ENCODE data around the gene SLC16A10. TPM values are rescaled to one million over a fixed set of nuclear protein-coding genes. Genes with fewer than 3 reads are reported as not detected.
A peak's percentile ranks its signal among the peaks of the same experiment; 100 is the strongest.

SLC16A10 gene
- total and polyA plus RNA-seq, 2 of the 13 experiments (the other 11 are each of a cell fraction or from before 2014, with no cell fraction given) = 8.2 to 20.1 TPM

DNA sequence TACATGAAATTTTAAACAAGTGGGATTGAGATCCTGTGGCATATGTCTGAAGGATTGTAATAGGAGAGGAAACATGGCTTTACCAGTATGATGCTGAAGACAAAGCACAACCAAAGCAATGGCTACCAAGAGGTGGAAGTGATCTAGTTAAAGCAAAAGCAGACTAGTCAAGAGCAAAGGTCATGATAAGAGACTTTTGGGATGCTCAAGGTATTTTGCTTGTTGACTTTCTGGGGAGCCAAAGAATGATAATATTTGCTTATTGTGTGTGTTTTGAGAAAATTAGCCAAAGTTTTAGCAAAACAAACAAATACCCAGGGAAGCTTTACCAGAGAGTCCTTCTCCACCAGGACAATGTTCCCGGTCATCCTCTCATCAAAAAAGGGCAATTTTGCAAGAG lies 20.3 kb downstream of the SLC16A10 start (continued):
- TF ChIP-seq NCOA2 (CRISPR knock-in tag; IDR thresholded peaks at IDR 0.05) (peak; percentile 80), ZNF432 (CRISPR knock-in tag; IDR thresholded peaks at IDR 0.05; ENCODE audit: borderline replicate concordance) (no peak), MYNN (CRISPR knock-in tag; IDR thresholded peaks at IDR 0.05; ENCODE audit: low read depth) (no peak), ZSCAN9 (CRISPR knock-in tag; IDR thresholded peaks at IDR 0.05; ENCODE audit: borderline replicate concordance) (no peak), SMAD3 (CRISPR knock-in tag; IDR thresholded peaks at IDR 0.05) (no peak), DR1 (CRISPR knock-in tag; IDR thresholded peaks at IDR 0.05) (no peak), PHB2 (IDR thresholded peaks at IDR 0.05; ENCODE audit: partially characterized antibody) (no peak), ZKSCAN8 (CRISPR knock-in tag; IDR thresholded peaks at IDR 0.05; ENCODE audit: borderline replicate concordance) (no peak), GFI1 (CRISPR knock-in tag; IDR thresholded peaks at IDR 0.05; ENCODE audit: borderline replicate concordance) (peak; percentile 58; the same call in 1 of the 2 replicates), JUN (CRISPR knock-in tag; IDR thresholded peaks at IDR 0.05) (no peak), SMYD3 (CRISPR knock-in tag; IDR thresholded peaks at IDR 0.05) (no peak), FOXP1 (IDR thresholded peaks at IDR 0.05) (no peak), FOXP1 (CRISPR knock-in tag; IDR thresholded peaks at IDR 0.05) (peak; percentile 81; the same call in 1 of the 2 replicates), CENPX (CRISPR knock-in tag; IDR thresholded peaks at IDR 0.05) (no peak), MTF1 (CRISPR knock-in tag; IDR thresholded peaks at IDR 0.05) (no peak), REPIN1 (CRISPR knock-in tag; IDR thresholded peaks at IDR 0.05; ENCODE audit: borderline replicate concordance, low read depth) (no peak), MATR3 (CRISPR knock-in tag; IDR thresholded peaks at IDR 0.05) (no peak), HIVEP1 (CRISPR knock-in tag; IDR thresholded peaks at IDR 0.05) (no peak)
- TF ChIP-seq, protein P1, sequence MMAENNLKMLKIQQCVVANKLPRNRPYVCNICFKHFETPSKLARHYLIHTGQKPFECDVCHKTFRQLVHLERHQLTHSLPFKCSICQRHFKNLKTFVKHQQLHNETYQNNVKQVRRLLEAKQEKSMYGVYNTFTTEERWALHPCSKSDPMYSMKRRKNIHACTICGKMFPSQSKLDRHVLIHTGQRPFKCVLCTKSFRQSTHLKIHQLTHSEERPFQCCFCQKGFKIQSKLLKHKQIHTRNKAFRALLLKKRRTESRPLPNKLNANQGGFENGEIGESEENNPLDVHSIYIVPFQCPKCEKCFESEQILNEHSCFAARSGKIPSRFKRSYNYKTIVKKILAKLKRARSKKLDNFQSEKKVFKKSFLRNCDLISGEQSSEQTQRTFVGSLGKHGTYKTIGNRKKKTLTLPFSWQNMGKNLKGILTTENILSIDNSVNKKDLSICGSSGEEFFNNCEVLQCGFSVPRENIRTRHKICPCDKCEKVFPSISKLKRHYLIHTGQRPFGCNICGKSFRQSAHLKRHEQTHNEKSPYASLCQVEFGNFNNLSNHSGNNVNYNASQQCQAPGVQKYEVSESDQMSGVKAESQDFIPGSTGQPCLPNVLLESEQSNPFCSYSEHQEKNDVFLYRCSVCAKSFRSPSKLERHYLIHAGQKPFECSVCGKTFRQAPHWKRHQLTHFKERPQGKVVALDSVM (CRISPR knock-in tag; IDR thresholded peaks at IDR 0.05) = no peak
- TF ChIP-seq, protein P2, sequence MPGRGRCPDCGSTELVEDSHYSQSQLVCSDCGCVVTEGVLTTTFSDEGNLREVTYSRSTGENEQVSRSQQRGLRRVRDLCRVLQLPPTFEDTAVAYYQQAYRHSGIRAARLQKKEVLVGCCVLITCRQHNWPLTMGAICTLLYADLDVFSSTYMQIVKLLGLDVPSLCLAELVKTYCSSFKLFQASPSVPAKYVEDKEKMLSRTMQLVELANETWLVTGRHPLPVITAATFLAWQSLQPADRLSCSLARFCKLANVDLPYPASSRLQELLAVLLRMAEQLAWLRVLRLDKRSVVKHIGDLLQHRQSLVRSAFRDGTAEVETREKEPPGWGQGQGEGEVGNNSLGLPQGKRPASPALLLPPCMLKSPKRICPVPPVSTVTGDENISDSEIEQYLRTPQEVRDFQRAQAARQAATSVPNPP (CRISPR knock-in tag; IDR thresholded peaks at IDR 0.05) = no peak
- TF ChIP-seq, protein P3, sequence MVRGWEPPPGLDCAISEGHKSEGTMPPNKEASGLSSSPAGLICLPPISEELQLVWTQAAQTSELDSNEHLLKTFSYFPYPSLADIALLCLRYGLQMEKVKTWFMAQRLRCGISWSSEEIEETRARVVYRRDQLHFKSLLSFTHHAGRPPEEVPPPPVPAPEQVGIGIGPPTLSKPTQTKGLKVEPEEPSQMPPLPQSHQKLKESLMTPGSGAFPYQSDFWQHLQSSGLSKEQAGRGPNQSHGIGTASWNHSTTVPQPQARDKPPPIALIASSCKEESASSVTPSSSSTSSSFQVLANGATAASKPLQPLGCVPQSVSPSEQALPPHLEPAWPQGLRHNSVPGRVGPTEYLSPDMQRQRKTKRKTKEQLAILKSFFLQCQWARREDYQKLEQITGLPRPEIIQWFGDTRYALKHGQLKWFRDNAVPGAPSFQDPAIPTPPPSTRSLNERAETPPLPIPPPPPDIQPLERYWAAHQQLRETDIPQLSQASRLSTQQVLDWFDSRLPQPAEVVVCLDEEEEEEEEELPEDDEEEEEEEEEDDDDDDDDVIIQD (CRISPR knock-in tag; IDR thresholded peaks at IDR 0.05; ENCODE audit: low read depth) = peak; percentile 54; the same call in 1 of the 2 replicates
- TF ChIP-seq, protein P4, sequence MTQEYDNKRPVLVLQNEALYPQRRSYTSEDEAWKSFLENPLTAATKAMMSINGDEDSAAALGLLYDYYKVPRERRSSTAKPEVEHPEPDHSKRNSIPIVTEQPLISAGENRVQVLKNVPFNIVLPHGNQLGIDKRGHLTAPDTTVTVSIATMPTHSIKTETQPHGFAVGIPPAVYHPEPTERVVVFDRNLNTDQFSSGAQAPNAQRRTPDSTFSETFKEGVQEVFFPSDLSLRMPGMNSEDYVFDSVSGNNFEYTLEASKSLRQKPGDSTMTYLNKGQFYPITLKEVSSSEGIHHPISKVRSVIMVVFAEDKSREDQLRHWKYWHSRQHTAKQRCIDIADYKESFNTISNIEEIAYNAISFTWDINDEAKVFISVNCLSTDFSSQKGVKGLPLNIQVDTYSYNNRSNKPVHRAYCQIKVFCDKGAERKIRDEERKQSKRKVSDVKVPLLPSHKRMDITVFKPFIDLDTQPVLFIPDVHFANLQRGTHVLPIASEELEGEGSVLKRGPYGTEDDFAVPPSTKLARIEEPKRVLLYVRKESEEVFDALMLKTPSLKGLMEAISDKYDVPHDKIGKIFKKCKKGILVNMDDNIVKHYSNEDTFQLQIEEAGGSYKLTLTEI (CRISPR knock-in tag; conservative IDR thresholded peaks at IDR 0.05) = no peak
